ENCODE data around the gene TCF7L2.
A peak's percentile ranks its signal among the peaks of the same experiment; 100 is the strongest.

TCF7L2 gene

GRCh38 chr10:113068178-113068890 is 118.3 kb downstream of the TCF7L2 start:
- DNase-seq, result no peak

- DNase-seq, result no peak
Measured at GRCh38 chr10:113069595-113069994, 119.5 kb downstream of the TCF7L2 start.

DNA sequence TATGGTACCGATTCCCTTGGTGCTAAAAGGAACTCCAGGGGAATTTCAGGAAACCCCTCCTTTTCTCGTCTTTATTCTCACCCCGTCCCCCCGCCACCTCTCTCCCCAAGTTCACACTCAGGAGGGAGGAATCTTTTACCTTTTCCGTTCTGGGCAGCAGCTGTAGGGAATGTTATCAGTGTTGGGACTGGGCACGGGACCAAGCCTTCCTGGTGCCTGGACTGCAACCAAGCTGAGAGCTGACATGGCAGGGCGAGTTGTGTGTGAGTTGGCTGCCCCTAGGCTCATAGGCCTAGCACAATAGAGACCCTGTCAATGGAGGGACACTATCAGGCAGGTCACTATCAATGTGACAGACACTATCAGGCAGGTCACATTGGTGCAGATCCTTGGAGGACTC is 121.4 kb downstream of the TCF7L2 start:
- no peak for DNase-seq

- DNase-seq, result no peak
Measured at GRCh38 chr10:113073549-113074189, 123.6 kb downstream of the TCF7L2 start.

GRCh38 chr10:113076949-113077348 is 126.9 kb downstream of the TCF7L2 start:
- DNase-seq, result no peak

GRCh38 chr10:113078282-113078907 is 128.3 kb downstream of the TCF7L2 start:
- DNase-seq, result no peak

- no peak for DNase-seq
Measured at GRCh38 chr10:113080061-113080924, 130.2 kb downstream of the TCF7L2 start.

DNA sequence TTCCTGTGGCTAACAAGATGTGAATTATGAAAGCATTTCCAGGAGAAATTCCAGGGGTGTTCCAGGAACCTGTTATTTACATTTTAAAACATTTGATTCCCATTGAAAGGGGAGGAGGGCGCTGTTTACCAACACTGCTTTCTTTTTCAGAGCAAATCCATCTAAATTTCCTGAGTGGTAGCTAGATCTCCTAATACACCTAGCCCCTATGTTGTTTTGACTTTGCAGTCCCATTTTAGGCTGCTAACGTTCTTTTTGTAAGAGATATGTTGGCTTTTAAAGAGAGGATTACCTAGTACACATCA is 130.8 kb downstream of the TCF7L2 start:
- no peak for DNase-seq

GRCh38 chr10:113084031-113084430 is 134.0 kb downstream of the TCF7L2 start:
- no peak for DNase-seq

DNA sequence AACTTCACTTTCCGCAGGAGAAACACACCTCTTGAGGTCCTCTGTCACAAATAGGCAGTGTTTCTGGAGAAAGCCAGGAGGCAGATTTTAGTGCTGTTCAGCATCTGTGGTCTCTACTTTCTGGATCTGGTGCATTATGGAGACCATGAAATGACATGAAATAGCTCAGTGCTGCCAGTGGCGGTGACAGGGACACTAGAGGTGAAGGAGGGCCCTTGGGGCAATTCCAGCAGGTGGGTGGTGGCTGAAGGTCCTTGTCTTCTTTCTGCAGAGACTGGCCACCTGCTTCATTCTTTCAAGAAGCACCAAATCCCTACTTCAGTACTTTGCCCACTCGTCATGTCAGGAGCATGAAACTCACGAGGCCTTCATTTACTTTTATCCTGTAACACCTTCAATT is 135.7 kb downstream of the TCF7L2 start:
- no peak for DNase-seq

GRCh38 chr10:113086282-113086681 is 136.2 kb downstream of the TCF7L2 start:
- DNase-seq, result no peak

DNA sequence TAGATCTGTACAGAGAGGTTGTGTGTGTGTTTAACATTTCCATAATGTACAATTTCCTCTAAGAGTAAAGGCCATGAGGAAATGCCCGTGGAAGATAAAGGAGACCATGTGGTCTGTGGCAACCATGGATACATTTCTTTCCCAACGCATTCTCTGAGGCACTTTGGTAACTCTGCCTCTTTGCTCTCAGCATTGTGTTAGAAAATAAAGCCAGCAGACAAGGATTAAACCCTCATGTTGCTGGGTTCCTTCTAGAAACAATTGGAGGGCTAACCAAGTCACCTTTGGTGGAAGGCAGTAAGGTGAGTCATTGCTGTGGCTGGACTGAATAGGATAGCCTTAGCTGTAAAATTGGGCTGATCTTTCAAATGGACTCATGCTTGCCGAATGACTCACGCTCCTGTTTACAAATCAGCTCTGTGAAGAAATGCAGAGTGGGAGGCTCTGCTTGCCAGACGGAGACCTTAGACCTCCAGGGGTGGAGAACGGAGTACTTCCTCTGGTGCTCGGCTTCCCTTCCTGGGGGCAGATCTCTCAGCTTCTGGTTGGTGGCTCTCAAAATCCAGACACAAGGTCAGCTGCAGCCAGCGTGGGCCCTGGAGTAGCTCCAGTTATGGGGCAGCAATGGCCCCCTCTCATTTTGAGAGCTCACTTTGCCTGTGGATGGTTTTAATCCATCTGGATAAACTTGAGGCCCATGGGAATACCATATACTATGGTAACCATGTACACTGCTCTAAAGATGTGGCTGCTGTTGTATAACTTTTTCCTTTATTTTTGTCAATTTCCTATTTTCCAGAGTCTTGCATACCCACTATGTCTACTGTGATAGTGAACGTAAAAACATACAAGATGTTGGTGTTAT is 137.3 kb downstream of the TCF7L2 start:
- no peak for DNase-seq

DNA sequence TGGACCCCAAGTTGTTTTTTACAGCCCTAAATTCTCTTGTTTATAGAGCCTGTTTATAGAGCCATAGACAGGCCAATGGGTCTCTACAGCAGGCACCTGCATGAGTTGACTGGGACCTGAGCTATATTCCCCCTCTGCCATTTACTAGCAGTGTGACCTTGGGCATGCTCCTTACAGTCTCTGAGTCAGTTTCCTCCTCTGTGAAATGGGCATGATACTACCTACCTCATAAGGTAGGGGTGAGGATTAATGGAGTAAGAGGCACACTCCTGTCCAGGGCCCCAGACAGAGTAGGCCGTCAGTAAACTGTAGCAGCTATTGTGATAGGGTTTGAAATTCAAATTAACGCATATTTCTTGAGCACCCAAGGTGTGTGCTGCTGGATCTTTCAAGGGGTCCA is 138.1 kb downstream of the TCF7L2 start:
- DNase-seq, result no peak

- no peak for DNase-seq
Measured at GRCh38 chr10:113089551-113089950, 139.5 kb downstream of the TCF7L2 start.

DNA sequence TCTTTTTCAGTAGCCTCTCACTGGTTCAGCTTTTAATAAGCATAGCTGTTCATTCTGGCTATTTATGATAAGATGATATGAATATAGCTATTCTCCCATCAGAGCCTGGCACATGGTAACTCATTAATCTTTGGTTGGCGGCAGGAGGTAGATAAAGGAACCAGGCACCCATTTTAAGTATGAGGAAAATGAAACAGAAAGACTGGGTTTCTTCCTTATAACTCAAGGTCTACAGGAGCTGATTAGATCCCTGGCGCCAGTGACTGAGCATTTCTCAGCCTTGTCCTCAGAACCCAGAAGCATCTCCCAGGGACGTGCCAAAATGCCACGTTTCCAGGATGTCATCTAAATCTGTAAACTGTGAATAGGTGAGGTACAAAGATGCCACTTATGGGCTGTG is 141.9 kb downstream of the TCF7L2 start:
- DNase-seq, result peak; percentile 84

GRCh38 chr10:113093188-113094113 is 143.4 kb downstream of the TCF7L2 start:
- DNase-seq, result no peak

- DNase-seq, result peak; percentile 48
Measured at GRCh38 chr10:113094114-113094486, 144.1 kb downstream of the TCF7L2 start.

GRCh38 chr10:113095419-113096127 is 145.5 kb downstream of the TCF7L2 start:
- no peak for DNase-seq

- DNase-seq, result no peak
Measured at GRCh38 chr10:113096128-113096996, 146.3 kb downstream of the TCF7L2 start.

GRCh38 chr10:113097036-113097435 is 147.0 kb downstream of the TCF7L2 start:
- no peak for DNase-seq

All from hematopoietic multipotent progenitor cell treated with erythropoietin and hydrocortisone succinate and interleukin-3 and kit ligand, for 4 days (in vitro differentiated cells).